DND-41 (cell line): ENCODE data around the gene ANXA3.

Source experiments
- ATAC-seq: fragments of 200-7000 bp; cut with Tn5 transposase; 3 replicates; pipeline ENCODE4 v1.9.1; 2021; ENCODE audit warnings: low read depth; ENCODE audit not compliant: insufficient read depth
- DNase-seq: peaks from one replicate; pipeline ENCODE4 v3.0.0-alpha.2; 2020
- H2AFZ ChIP-seq: 2 replicates; pipeline ENCODE4 v1.6.0; 2012; ENCODE audit warnings: low read depth, low read length
- H3K27ac ChIP-seq: 2 replicates; pipeline ENCODE4 v1.5.1; 2012; ENCODE audit warnings: low read length, inconsistent platforms
- H3K27me3 ChIP-seq: fragments of 200-600 bp; sonication (generic); 2 replicates; pipeline ENCODE4 v1.6.0; 2012; ENCODE audit warnings: low read length, mild to moderate bottlenecking, inconsistent platforms; ENCODE audit not compliant: insufficient read depth, poor library complexity
- H3K36me3 ChIP-seq: 2 replicates; pipeline ENCODE4 v1.5.1; 2012; ENCODE audit warnings: low read length, inconsistent platforms; ENCODE audit not compliant: insufficient read depth
- H3K4me1 ChIP-seq: 2 replicates; pipeline ENCODE4 v1.5.1; 2012; ENCODE audit warnings: mild to moderate bottlenecking, low read length; ENCODE audit not compliant: insufficient read depth
- H3K4me2 ChIP-seq: 2 replicates; pipeline ENCODE4 v1.6.0; 2012; ENCODE audit warnings: mild to moderate bottlenecking, moderate library complexity, low read length, inconsistent platforms; ENCODE audit not compliant: insufficient read depth
- H3K4me3 ChIP-seq, 2 experiments: fragments of 200-600 bp in 1 of 2; shearing (Covaris generic) in 1 of 2; 2 replicates each; pipeline ENCODE4 v1.5.1; 2012 to 2016; ENCODE audit warnings: inconsistent platforms in 2 of 2, low read length in 2 of 2, mild to moderate bottlenecking in 2 of 2, low read depth in 1 of 2, moderate library complexity in 1 of 2
- H3K79me2 ChIP-seq: 2 replicates; pipeline ENCODE4 v1.6.0; 2012; ENCODE audit warnings: low read length, inconsistent platforms; ENCODE audit not compliant: insufficient read depth
- H3K9ac ChIP-seq: 2 replicates; pipeline ENCODE4 v1.6.0; 2012; ENCODE audit warnings: low read depth, mild to moderate bottlenecking, inconsistent platforms, low read length, moderate library complexity
- H3K9me3 ChIP-seq: 2 replicates; pipeline ENCODE4 v1.5.1; 2012; ENCODE audit warnings: low read length, moderate library complexity, mild to moderate bottlenecking, inconsistent platforms; ENCODE audit not compliant: insufficient read depth, severe bottlenecking
- H4K20me1 ChIP-seq: 2 replicates; pipeline ENCODE4 v1.6.0; 2012; ENCODE audit warnings: low read length; ENCODE audit not compliant: insufficient read depth
- CTCF ChIP-seq: IDR thresholded peaks from 2 replicates; pipeline ENCODE4 v1.5.1; 2012; ENCODE audit warnings: borderline replicate concordance, low read length, moderate library complexity, mild to moderate bottlenecking; ENCODE audit not compliant: poor library complexity, severe bottlenecking; ENCODE audit errors: extremely low read depth
- EZH2 ChIP-seq: IDR thresholded peaks from 3 replicates; pipeline ENCODE4 v1.6.1; 2012; ENCODE audit warnings: borderline replicate concordance, low read depth, mild to moderate bottlenecking, moderate library complexity, low read length, inconsistent platforms; ENCODE audit not compliant: severe bottlenecking

ANXA3 gene

GRCh38 chr4:78659665-78660064 lies 108.1 kb downstream of the ANXA3 start:
- Histone ChIP-seq H3K27me3 (no peaks in the 10 kb centered on the region), H3K4me1 (peaks cover 36% of the 10 kb centered on the region), H3K4me2 (no peak overlapping the region), H4K20me1 (no peaks in the 10 kb centered on the region), H3K27ac (no peak overlapping the region), H2AFZ (no peak overlapping the region), H3K36me3 (no peaks in the 10 kb centered on the region), H3K9ac (no peak overlapping the region), H3K79me2 (no peaks in the 10 kb centered on the region), H3K9me3 (no peaks in the 10 kb centered on the region), H3K4me3 (no peak overlapping the region)
- TF ChIP-seq EZH2 (no peak), CTCF (no peak)
- DNase-seq (no peak), ATAC-seq (no peak)
